NB4 (cell line): ENCODE results near the gene DHRS12.

Experiments used
- DNase-seq: peaks from one replicate; pipeline ENCODE4 v3.0.0; 2010; ENCODE audit warnings: low read depth
- H3K4me3 ChIP-seq: one replicate; pipeline ENCODE4 v1.5.1; 2011; ENCODE audit warnings: mild to moderate bottlenecking, low read depth, low read length, moderate library complexity
- MYC ChIP-seq: IDR thresholded peaks from 2 replicates; pipeline ENCODE4 v1.6.1; 2011; ENCODE audit warnings: low read depth, low read length
- POLR2A ChIP-seq: IDR thresholded peaks from 2 replicates; pipeline ENCODE4 v1.6.1; 2011; ENCODE audit warnings: mild to moderate bottlenecking; ENCODE audit not compliant: insufficient read length; ENCODE audit errors: extremely low read depth
- TF ChIP-seq, protein P1 (sequence below): IDR thresholded peaks from one replicate; pipeline ENCODE4 v1.5.1; 2012; ENCODE audit warnings: low read depth, low read length
- TF ChIP-seq, protein P2 (sequence below): IDR thresholded peaks from 2 replicates; pipeline ENCODE4 v1.6.1; 2011; ENCODE audit warnings: low read depth, low read length

DHRS12 gene

GRCh38 chr13:51721496-51721895, 82.5 kb downstream of the DHRS12 start:
- TF ChIP-seq, protein P1, sequence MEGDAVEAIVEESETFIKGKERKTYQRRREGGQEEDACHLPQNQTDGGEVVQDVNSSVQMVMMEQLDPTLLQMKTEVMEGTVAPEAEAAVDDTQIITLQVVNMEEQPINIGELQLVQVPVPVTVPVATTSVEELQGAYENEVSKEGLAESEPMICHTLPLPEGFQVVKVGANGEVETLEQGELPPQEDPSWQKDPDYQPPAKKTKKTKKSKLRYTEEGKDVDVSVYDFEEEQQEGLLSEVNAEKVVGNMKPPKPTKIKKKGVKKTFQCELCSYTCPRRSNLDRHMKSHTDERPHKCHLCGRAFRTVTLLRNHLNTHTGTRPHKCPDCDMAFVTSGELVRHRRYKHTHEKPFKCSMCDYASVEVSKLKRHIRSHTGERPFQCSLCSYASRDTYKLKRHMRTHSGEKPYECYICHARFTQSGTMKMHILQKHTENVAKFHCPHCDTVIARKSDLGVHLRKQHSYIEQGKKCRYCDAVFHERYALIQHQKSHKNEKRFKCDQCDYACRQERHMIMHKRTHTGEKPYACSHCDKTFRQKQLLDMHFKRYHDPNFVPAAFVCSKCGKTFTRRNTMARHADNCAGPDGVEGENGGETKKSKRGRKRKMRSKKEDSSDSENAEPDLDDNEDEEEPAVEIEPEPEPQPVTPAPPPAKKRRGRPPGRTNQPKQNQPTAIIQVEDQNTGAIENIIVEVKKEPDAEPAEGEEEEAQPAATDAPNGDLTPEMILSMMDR: no peak
- TF ChIP-seq MYC: no peak
- TF ChIP-seq, protein P2, sequence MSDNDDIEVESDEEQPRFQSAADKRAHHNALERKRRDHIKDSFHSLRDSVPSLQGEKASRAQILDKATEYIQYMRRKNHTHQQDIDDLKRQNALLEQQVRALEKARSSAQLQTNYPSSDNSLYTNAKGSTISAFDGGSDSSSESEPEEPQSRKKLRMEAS: no peak
- TF ChIP-seq POLR2A: no peak
- no peak overlapping the region for H3K4me3 ChIP-seq
- no peak for DNase-seq

GRCh38 chr13:51719394-51719793, 84.6 kb downstream of the DHRS12 start:
- H3K4me3 ChIP-seq: no peak overlapping the region
- TF ChIP-seq, protein P1: no peak
- TF ChIP-seq, protein P2: no peak
- no peak for TF ChIP-seq POLR2A
- TF ChIP-seq MYC: no peak
- no peak for DNase-seq
